BJ (cell line): ENCODE data around the gene PLK4. TPM values are rescaled to one million over a fixed set of nuclear protein-coding genes. Genes with fewer than 3 reads are reported as not detected.

Experiments
- CTCF ChIA-PET: fragments of 350-600 bp; formaldehyde crosslinking; extraction: SDS; loops from one replicate; lab custom pipeline; 2021; ENCODE audit warnings: antibody characterized with exemption, inconsistent platforms; lab: Yijun Ruan, JAX
- POLR2A ChIA-PET: fragments of 300-600 bp; sonication (Branson Sonifier 250); formaldehyde crosslinking; extraction: SDS; loops from one replicate; lab custom pipeline; 2021; ENCODE audit warnings: antibody characterized with exemption; lab: Charles Lee
- DNase-seq: peaks from one replicate; pipeline ENCODE4 v3.0.0-alpha.2; 2011; ENCODE audit warnings: low read depth
- H3K27me3 ChIP-seq: 2 replicates; pipeline ENCODE4 v1.6.0; 2011; ENCODE audit warnings: low read length; ENCODE audit not compliant: control insufficient read depth, insufficient read depth
- H3K36me3 ChIP-seq: 2 replicates; pipeline ENCODE4 v1.5.1; 2011; ENCODE audit warnings: low read length; ENCODE audit not compliant: control insufficient read depth, insufficient read depth
- H3K4me3 ChIP-seq: 2 replicates; pipeline ENCODE4 v1.5.1; 2011; ENCODE audit warnings: low read depth, mild to moderate bottlenecking, control low read depth, low read length
- CTCF ChIP-seq: IDR thresholded peaks from 2 replicates; pipeline ENCODE4 v1.5.1; 2011; ENCODE audit warnings: low read depth, mild to moderate bottlenecking, control low read depth, inconsistent platforms, low read length, moderate library complexity; ENCODE audit not compliant: insufficient read depth
- polyA minus RNA-seq: library from RNA; depleted of rRNA, polyadenylated mRNA; stranded (reverse); fragments of >200 nt; gene quantifications from 2 replicates; pipeline ENCODE4 v1.2.3, GENCODE V29; 2011; rRNA and poly(A)+ RNA removed
- polyA plus RNA-seq: library from polyadenylated mRNA; depleted of rRNA; stranded (reverse); fragments of >200 nt; gene quantifications from 2 replicates; pipeline ENCODE4 v1.2.3, GENCODE V29; 2011; rRNA removed

Gene PLK4
- polyA plus RNA-seq, result 6.5 and 9.9 TPM in 2 replicates
- 3.2 and 3.4 TPM in 2 replicates for polyA minus RNA-seq

DNA sequence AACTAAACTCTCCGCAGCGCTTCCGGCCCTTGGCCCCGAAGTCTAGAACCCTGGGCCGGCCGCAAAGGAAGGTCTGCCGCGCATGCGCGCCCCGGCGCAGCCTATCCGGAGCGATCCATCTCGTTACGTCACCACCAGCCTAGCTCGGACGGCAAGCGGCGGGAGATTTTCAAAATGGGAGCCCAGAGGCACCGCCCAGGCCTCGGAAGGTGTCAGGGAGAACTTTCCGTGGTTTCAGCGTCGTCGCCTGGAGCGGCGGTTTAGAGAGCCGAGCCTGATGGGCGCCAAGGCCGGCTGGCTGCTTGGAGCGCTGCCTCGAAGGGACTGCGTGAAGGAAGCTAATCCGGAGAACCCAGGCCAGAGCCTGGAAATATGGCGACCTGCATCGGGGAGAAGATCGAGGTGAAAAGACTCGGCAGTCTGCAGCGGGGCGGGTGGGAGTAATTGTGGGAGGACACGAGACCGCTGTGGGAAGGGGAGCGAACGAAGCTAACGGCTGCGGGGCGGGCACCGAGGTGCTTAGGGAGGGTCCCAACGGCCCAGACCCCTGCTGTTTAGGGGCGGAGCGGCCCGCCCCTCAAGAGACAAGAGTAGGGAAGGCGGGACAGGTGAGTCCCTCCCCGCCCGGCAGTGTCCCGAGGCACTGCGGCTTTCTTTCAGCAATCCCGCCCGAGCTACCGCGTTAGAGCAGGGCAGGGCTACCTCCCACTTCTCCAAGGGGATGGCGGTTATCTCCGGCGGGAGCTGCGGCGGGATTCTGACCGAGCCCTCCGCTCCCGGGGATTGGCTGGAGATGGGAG lies at the start of gene PLK4:
Gene PLK4, plus strand, starts transcription at position 131 of the 800 bp plus-strand sequence. Its CDS starts 242 bp downstream, at position 373.
- H3K27me3 ChIP-seq, result no peaks in the 10 kb centered on the region
- ChIA-PET POLR2A (no interaction called here), CTCF (interaction anchor here (1.9 kb wide), 1 partner anchor 12 kb away, joined by 4 read pairs; no protein-coding TSS in a partner anchor)
- H3K4me3 ChIP-seq, result peak within 1 kb of the TSS; percentile 95
- DNase-seq, result peak; percentile 75
- TF ChIP-seq CTCF, result no peak
- H3K36me3 ChIP-seq, result no peaks in the 10 kb centered on the region

- CTCF ChIA-PET, result interaction anchor here (0.5 to 0.9 kb wide), 2 partner anchors 11 to 56 kb away, joined by 3 read pairs; no protein-coding TSS in a partner anchor
- no peak for DNase-seq
- H3K27me3 ChIP-seq, result no peaks in the 10 kb centered on the region
- POLR2A ChIA-PET, result no interaction called here
- no peak for TF ChIP-seq CTCF
- H3K4me3 ChIP-seq, result no peak overlapping the region
- H3K36me3 ChIP-seq, result no peaks in the 10 kb centered on the region
Measured at GRCh38 chr4:127832585-127832984, 48.1 kb upstream of the PLK4 start.

DNA sequence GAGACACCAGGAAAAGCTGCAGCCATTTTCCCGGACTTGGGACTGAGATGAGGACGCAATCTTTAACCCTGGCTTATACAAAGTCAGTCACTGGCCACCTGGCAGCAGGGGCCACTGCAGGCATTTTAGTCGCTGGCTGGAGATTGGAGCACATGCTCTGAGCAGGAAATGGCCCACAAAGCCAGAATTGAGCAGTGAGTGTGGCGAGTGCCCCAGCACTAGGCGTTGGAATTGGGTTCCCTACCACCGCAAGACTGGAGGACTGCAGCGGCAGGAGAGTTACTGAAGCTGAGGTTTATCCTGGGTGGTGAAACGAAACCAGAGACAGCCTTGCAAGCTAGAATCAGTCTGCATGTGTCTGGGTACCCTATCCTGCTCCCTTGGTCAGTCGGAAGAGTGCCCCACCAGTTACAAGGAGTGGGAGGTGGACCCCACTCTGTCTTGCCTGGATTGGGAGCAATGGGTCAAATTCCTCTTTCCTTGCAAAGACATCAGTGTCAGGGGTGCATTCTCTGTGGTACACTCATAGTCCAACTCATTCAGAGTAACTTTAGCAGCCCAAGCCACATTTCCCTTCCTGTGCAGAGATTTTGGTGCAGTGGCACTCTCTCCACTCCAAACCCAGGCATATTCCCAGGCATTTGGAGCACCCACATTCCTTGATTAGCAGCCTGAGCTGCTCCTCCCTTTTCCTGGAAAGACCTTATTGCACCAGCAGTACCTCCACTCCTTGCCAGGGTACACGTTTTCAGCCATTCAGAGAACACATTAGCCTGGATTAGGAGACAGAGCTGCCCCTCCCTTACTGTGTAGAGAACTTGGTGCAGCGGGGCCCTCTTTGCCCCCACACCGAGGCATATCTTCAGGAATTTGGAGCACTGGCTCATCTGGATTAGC lies 36.7 kb upstream of the PLK4 start:
- Histone ChIP-seq H3K27me3 (no peaks in the 10 kb centered on the region), H3K36me3 (no peaks in the 10 kb centered on the region), H3K4me3 (no peak overlapping the region)
- DNase-seq, result no peak
- ChIA-PET POLR2A (no interaction called here), CTCF (no interaction called here)
- TF ChIP-seq CTCF, result no peak

GRCh38 chr4:127844601-127845116 lies 36.0 kb upstream of the PLK4 start:
- no peak overlapping the region for H3K4me3 ChIP-seq
- no peak for DNase-seq

More at GRCh38 chr4:127844601-127845116, 36.0 kb upstream of the PLK4 start:
- Histone ChIP-seq H3K36me3 (no peaks in the 10 kb centered on the region), H3K27me3 (no peaks in the 10 kb centered on the region)
- ChIA-PET POLR2A (no interaction called here), CTCF (no interaction called here)
- TF ChIP-seq CTCF, result no peak
